HG03095 (cell line): ENCODE measurements around the gene PRKCH.

Source experiments
- ATAC-seq: cut with Tn5 transposase; IDR thresholded peaks from one replicate; pipeline ENCODE4 v1.9.1; 2021; ENCODE audit warnings: moderate library complexity; ENCODE audit not compliant: unreplicated experiment

The PRKCH gene

DNA sequence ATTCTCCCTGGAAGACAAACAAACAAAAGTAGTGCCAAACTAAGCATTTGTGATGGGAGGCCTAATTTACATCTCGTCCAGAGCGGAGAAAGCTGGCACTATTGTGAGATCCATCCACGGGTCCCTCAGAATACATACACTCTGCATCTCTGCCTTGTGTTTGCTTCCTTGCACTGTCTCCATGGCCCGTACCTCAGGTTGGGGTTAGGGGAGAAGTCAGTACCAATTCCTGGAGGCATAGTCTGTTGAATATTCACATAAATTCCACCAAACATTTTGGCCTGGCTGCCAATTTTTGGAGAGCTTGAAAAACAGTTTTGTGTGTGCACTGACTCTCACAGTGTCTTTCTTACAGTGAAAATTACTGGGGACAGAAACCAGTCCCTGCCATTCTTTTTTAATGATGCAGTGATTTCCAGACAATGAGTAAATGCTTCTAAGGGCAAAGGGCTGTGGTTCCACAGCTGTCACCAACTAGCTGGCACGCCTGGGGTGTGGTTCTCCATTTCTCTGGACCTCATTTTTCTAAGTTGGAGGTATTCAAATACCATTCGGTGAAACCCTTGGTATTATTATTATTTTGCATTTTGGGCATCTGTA lies 254.3 kb downstream of the PRKCH start:
- ATAC-seq: no peak

DNA sequence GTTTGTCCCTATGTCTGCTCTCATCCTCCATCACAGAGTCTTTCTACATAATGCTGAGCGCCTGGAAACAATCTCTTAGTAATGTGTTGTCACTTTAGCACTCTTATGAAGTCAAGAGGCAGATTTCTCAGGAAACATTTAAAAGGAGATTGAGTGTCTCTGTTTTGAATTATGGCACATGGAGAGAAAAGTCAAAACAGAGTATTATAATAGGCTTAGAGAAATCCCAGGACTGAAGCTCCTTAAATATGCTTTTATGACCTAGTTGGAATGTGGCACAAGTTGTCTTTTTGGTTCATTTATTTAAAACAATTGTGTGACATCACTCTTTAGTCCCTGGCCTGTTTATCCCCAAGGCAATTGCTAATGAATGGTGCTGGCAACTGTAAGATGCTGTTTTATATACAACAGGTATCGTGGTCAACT lies 256.1 kb downstream of the PRKCH start:
- no peak for ATAC-seq

DNA sequence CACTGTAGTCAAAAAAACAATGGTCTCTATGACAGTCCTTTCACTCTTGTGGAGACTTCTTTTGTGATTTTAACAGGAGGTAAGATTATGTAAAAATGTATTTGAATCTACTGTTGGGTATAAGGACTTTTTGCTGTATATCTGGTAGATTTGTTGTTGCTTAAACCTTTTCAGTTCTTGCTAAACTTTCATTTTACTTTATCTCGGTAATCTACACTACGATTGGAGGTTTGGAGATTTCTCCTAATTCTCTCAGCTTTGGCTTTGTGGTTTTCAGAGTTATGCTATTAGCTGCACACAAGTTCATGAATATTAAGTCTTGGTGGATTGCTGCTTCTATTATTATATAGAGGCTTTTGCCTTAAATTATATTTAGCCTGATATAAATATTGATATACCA lies 257.4 kb downstream of the PRKCH start:
- ATAC-seq: no peak

DNA sequence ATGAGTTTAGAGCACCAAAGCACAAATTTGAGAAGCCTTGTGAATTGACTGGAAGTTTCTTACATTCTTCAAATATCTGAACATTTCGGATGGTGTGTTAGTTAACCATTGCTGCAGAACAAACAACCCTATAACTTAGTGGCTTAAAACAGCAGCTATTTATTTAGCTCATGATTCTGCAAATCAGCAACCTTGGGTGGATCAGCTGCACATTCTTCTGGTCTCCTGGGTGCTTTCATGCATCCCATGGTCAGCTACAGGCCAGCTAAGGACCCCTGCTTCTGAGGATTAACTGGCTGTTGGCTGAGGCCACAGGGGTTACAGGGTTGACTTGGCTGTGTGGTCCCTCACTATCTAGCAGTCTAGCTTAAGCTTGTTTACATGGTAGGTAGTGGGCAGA lies 260.0 kb downstream of the PRKCH start:
- ATAC-seq: no peak

DNA sequence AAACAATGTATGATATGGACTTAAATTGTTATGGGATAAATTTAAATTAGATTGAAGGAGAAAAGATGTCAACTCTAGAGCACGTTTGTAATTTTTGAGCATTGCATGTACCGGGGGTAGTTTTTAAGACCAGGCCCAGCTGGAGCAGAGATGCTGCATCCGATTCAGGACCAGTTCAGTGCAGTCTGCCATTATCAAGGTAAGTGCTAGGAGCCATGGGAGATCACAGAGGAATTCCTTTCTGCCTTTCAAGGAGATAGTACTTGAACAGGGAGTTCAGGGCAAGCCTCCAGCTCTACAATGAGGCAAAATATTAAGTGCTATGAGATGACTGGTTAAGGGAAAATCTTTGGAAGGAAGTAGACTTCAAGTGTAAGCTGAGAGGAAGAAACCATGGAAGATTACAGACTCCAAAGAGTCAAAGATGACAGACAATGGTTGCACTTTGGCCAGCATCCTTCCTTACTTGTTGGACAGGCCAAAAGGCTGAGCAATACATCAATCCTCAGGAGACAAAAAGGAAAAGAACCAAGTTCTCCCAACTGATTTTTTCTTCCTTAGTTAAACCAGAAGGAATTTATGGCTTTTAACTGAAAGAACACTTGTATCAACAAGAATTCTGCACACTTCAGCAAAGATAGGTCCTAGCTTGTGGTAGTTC lies 260.7 kb downstream of the PRKCH start:
- no peak for ATAC-seq

DNA sequence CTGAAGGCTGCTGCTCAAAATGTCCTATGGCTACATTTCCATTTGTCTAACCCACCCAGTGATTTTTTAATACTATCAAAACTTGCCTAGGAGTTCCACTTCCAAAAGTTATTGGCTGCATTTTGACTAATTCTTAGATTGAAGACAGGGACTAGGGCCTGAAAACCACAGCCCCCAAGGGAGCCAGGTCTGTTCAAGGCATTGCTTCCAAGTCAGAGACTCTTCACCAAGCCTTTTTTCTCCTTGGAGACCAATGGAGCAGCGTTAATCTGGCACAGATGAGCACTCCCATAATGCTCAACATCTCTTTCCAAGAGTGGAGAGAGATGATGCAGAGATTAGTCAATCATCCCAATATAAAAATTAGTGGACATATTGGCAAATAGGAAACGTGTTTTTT lies 261.4 kb downstream of the PRKCH start:
- no peak for ATAC-seq

DNA sequence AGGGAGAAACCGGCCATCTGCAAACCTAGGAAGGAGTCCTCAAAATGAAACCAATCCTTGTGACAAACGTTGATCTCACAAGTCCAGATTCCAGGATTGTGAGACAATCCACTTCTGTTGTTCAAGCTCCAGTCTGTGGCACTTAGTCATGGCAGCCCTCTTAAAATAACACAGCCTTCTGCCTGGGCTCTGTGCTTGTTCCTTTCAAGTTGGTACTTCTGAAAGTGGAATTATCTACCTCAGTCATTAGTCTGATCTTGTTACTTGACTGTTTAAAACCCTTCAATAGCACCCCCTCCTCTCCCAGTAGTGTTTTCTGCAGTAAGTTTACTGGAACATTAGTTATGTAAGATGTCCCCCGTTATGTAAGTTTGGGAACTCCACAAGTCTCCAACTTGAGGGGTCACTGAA lies 263.0 kb downstream of the PRKCH start:
- no peak for ATAC-seq

DNA sequence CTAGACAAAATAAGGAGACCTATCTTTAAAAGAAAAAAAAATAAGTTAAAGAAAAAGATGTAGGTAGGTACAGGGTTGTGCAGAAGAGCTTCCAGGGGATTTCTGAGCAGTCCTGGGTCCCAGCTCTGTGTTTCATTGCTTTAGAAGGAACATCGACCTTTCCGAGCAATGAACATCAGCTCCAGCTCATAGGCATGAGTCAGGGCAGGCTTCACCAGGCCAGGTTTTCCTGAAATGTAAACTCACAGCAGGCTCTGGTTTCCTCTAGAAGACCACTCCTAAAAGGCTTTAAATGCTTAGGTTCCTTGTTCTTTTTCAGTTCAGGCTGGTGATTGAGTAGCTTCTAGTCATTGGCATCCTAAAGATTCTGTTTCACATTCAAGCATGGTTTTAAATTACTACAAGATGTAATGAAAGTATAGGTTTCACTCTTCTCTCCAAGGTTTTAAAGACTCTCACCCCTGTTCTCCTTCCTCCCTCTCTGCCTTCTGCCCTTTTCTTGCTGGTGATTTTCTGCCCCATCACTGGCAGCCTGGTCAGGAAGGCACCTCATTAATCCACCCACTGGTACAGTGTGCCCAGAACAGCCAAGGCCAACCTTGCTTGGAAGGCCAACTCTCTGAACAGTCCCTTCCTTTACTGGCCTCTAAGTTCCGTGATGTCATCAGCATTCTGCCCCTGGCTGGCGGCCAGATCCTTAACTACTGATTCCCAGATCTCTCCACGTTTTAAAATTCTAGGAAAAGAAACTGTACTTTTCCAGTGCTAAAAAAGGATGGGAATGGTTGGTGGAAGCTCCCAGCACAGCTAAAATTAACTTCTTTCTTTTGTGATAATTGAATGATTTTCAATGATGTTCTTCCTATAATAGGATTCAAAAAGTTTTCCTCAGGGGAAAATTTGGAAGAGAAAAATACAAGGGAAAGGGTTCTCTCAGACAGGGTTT lies 264.5 kb downstream of the PRKCH start:
- no peak for ATAC-seq

DNA sequence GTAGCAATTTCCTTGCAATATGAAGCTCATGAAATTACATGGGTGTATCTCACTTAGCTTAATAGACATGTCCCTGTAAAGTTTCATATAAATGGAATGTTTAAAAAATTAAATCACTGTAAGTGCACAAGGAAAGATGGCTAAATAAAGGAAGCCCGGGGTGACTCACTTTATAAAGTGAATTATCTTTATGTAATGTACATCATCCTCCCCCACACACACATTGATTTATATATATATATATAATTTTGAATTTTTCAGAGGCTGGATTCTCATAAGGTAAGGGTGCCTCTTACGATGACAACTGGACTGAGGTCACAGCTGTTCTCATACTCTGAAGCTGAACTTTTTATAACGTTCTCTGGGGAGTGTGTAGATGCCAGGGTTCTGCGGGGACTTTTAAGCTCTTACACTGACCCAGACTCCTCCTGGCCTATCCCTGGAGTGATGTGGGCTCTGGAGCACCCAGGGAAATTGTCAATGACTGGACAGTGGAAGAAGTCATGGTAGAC lies 265.2 kb downstream of the PRKCH start:
- no peak for ATAC-seq

DNA sequence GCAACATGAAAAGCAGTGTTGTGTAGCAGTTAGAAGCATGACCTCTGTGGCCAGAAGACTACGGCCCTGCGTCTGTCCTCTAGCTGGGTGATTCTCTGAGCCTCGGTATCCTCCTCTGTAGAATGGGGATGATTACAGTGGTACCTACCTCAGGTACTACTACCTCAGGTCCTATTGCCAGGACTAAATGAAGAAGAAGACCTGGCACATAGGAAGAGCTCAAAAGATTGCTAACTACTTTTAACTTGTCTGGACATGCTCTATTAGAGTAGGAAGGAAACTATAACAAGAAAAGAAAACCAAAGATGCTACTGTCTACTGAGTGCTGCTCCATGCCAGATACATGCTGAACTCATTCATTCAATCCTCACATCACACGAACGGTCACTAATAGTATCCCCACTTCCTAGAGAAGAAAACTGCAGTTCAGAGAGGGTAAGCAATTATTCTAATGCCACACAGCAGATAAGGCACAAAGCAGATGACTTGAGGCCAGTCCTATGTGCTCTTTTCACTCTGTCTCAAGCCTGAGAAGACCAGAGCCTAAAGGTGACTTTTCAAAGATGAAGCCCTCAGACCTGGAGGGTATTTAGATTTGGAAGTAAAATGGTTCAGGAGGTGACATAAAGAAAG lies 265.8 kb downstream of the PRKCH start:
- no peak for ATAC-seq

DNA sequence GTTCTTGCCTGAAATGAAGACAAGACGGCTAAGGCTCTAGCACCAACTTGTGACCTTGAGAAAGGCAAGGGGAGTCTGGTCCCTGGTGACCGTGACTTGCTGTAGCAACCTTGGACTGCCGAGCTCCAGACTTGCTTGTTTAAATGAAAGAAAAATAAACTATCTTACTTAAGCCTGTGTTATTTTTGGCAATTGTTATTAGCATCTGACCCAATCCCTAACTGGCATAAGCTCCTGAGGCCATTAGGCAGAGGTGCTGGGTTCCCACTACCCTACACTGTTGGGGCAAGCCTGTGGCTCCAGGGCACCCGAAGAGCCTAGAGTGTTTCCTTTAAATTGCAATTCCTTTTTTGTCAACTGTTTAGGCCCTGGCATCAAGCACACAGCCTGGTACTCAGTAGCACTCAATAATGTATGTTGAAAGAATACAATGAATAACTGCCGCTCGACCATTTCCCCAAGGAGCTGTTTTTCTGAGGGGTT lies 267.1 kb downstream of the PRKCH start:
- no peak for ATAC-seq

DNA sequence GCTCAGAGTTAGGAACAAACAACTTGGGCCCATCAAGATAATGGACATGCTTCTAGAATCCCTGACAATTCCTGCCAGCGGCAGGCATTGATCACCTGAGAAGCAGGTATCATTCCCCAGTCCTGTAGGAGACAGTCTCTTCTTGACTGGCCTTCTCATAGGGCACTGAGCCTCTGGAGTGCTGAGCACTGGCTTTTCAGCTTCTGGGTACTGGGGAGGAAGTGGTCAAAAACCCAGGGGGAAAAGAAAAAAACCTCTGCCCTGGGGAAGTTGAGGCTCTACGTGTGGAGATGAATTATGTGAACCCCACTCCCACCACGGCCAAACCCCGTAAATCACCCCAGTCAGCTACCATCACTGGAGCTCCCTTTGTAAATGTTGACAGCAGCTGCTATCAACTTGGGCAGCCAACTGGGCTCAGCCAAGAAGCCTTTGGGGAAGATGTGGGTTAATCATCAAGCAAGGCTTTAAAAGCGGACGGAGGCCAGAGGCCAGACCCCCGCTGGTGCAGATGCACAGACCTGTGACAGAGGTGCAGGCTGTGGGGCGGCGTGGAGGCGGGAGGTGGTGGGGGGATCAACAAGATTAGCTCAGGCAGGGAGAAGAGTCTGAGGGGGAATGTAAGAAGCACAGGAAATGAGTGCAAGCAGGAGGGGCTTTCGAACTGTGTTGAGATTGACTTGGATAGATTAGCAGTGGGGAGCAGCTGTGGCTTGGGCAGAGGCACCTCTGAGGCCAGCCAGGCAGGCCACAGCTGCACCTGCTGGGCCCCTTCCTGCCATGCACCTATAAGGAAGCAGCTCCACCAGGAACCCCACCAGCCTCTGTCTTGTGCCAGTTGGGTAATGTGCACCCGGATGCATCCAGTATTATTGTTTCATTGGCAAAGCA lies 268.6 kb downstream of the PRKCH start:
- ATAC-seq: no peak

DNA sequence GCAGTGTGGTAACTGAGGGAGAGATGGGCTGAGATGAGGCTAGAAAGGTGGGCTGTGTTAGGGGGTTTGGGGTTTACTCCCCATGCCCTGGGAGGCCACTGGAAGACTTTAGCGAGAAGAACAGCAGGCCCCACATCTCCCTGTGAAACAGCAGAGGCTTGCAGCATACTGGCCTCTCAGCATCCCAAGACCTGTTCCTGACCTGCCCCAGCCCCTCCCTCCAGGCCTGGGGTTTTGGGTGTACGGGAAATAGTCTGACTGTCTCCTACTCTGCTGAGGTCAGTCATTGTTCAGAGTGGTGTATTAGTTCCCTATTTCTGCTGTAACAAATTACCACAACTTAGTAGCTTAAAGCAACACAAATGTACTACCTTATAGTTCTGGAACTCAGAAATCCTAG lies 270.5 kb downstream of the PRKCH start:
- no peak for ATAC-seq

DNA sequence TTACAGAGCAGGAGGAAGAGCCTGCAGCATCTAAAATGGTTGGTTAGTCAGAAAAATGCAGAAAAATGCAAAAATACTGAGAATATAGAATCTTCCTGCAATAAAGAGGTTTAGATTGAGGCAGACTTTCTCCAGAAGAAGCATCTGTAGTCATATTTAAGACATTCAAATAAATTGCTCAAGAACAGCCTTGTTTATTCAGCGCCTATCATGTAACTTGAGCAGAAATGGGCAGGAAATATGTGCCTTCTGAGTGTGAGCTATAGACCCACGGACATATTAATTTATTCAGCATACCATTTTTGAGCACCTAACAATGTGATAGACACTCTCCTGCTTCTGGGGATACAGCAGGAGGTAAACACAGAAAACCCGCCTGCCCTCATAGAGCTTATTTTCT lies 272.0 kb downstream of the PRKCH start:
- no peak for ATAC-seq

DNA sequence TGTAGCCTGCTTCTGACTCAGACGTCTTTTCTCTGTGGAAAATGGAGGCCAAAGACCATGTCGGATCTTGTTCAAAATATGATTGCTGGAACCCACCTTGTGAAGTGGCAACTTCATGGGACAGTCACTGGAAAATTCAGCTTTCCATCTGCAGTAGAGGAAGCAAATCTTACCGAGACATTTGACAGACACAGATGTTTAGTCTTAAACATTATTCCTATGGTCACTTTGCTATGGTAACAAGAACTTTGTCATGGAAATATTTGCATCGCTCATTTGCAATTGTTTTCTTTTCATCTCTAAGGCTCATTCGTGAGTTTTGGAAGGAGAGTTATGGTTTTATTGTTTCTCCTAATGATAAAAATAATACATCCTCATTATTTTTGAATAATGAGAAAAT lies 275.6 kb downstream of the PRKCH start:
- ATAC-seq: no peak

DNA sequence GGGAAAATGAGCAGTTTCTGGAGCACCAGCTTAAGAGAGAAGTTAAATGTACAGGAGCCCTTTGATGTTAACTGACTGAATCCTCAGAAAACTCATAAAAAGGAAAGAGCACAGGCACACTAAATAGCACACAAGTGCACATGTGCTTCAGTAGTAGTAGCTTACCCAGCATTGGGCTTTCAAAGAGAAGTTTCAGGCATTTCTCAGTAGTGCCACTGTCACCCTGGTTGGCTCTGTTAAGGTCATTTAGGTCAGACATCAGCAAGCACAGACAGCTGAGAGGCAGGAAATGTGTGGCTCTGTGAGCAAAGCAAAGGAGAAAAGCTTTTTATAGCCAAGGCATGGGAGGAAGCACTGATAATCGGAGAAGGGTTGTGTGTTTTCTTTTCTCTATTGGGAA lies 277.6 kb downstream of the PRKCH start:
- ATAC-seq: no peak

DNA sequence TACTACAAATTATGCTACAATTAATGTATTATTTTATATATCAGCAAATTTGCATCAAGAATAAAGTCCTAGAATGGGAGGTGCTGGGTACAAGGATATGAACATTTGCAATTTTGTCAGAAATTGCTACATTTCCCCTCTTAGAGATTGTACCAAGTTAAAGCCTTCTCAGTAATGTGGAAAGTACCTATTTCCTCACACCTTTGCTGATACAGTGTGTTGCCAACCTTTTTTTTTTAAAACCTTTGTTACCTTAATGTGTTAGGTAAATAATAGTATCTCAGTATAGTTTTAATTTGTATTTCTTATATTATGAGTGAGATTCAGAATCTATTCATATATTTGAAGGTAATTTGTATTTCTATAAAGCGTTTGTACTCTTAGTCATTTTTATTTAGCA lies 278.6 kb downstream of the PRKCH start:
- no peak for ATAC-seq
